ENCODE data around the gene DPH5. TPM values are rescaled to one million over a fixed set of nuclear protein-coding genes. Genes with fewer than 3 reads are reported as not detected.

The DPH5 gene
- total RNA-seq, 2 donors from 2014 or later, result 17.2 to 39.0 TPM

DNA sequence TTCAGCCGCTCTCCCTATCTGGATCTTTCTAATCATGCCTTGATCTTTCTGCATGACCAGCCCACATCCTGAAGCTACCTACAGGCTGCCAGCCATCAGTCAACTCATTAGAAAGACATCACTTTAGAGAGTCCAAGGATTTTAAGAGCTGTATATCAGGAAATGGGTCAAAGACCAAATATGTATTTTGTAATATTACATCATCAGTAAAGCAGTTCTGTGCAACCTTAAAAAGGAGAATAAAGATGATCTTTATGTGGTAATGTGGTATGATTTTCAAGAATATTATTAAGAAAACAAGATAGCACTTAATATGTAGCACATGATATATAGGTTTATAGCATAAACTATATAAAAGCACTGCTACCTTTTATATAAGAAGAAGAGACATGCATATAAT is 82.1 kb downstream of the DPH5 start:
- WGBS, result 100% methylated on average over 1 of the region's 1 CpG
- Histone ChIP-seq H3K9me3 (no peaks in the 10 kb centered on the region), H3K27ac (no peak overlapping the region), H3K4me1 (replicated peaks) (no peaks in the 10 kb centered on the region), H3K27me3 (replicated peaks; ENCODE audit: insufficient read depth) (no peaks in the 10 kb centered on the region), H3K4me3 (no peak overlapping the region), H3K36me3 (no peaks in the 10 kb centered on the region)
- DNase-seq (ENCODE audit: low spot score), result no peak
- no peak for TF ChIP-seq POLR2AphosphoS5 (IDR thresholded peaks at IDR 0.05)
- TF ChIP-seq POLR2A (IDR thresholded peaks at IDR 0.05), result no peak
- no peak for TF ChIP-seq CTCF (IDR thresholded peaks at IDR 0.05)
- intact Hi-C loops (cut with DNase I), result no loop called here

DNA sequence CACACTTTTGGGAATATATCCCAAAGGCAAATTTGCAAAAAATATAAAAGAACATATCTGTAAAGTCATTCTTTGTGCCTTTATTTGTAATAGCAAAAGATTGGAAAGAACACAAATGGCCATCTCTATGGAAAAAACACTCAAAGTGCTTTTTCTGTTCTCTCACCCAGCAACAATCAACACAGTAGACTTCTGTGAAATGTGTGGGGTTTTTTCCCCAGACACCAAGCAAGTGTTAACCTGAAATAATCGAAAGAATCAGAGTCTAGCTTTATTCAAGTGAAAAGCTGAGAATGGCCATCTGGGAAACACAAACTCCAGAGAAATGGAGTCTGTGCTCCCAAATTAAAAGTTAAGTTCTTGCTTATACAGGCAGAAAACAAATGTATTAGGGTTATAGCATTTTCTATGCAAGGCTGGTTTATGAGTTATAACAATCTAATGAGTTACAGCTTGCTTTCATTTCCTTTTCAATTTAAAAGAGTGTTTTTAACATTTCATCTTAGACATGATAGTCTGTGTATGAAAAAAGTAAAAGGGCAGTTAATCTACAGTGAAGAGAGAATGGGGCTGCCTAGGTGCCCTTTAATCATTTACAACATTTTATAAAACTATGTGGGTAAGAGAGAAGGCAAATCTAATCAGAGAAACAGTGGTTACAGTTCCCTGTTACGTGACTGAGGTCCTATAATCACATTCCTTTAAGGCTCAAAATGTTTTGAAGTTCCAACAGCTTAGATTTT is 83.1 kb downstream of the DPH5 start:
- intact Hi-C loops (cut with DNase I), result no loop called here
- 88% methylated on average over 2 of the region's 2 CpGs for WGBS
- H3K27me3 ChIP-seq (replicated peaks; ENCODE audit: insufficient read depth), result no peaks in the 10 kb centered on the region
- no peak overlapping the region for H3K27ac ChIP-seq
- H3K9me3 ChIP-seq, result no peaks in the 10 kb centered on the region
- TF ChIP-seq POLR2AphosphoS5 (IDR thresholded peaks at IDR 0.05) (no peak), POLR2A (IDR thresholded peaks at IDR 0.05) (no peak), CTCF (IDR thresholded peaks at IDR 0.05) (no peak)
- no peak overlapping the region for H3K4me3 ChIP-seq
- H3K4me1 ChIP-seq (replicated peaks), result no peaks in the 10 kb centered on the region
- DNase-seq (ENCODE audit: low spot score), result no peak
- H3K36me3 ChIP-seq, result no peaks in the 10 kb centered on the region

DNA sequence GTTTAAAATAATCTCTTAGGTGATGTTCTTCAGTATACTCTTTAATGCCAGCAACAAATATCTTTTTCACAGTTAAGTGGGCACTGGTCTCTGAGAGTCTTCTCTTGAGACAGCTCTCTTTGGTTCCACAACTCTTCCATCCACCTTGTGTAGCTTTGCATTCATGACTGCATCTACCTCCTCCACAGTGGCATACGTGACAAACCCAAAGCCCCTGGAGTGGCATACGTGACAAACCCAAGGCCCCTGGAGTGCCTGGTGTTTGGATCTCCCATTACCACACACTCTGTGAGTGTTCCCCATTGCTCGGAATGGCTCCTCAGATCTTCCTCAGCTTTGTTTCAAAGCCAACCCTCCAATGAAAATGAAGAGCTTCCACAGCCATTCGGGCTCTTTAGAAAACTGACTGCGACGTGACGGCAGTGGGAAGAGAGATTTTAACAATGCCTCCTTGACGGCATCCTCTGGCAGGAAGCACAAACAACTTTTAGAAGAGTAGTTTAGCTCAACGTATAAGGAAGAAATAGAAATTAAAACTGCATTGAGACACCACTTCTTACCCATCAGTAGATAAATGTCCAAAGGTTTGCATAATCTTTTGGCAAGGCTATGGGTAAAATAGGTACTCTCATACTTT is 83.9 kb downstream of the DPH5 start:
- H3K27me3 ChIP-seq (replicated peaks; ENCODE audit: insufficient read depth), result no peaks in the 10 kb centered on the region
- 94% methylated on average over 9 of the region's 9 CpGs for WGBS
- no peak for DNase-seq (ENCODE audit: low spot score)
- H3K27ac ChIP-seq, result no peak overlapping the region
- no peaks in the 10 kb centered on the region for H3K36me3 ChIP-seq
- intact Hi-C loops (cut with DNase I), result no loop called here
- TF ChIP-seq CTCF (IDR thresholded peaks at IDR 0.05), result no peak
- no peak for TF ChIP-seq POLR2AphosphoS5 (IDR thresholded peaks at IDR 0.05)
- TF ChIP-seq POLR2A (IDR thresholded peaks at IDR 0.05), result no peak
- no peaks in the 10 kb centered on the region for H3K9me3 ChIP-seq
- no peak overlapping the region for H3K4me3 ChIP-seq
- no peaks in the 10 kb centered on the region for H3K4me1 ChIP-seq (replicated peaks)

DNA sequence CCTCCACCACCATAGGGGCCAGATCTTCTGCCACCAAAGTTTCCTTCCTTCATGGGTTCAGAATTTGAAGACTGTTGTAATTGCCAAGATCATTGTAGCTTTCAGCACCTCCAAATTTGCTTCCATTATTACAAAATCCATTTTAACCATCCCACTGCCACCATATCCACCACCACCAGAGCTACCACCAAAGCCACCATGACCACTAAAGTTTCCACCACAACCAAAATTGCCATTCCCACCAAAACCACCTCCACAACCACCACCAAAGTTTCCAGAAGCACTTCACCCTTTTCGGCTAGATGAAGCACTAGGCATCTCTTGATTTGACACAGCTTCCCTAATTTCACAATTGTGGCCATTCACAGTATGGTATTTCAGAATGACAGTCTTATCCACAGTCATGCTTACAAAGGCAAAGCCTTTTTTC is 84.5 kb downstream of the DPH5 start:
- Histone ChIP-seq H3K27me3 (replicated peaks; ENCODE audit: insufficient read depth) (no peaks in the 10 kb centered on the region), H3K4me1 (replicated peaks) (no peaks in the 10 kb centered on the region), H3K27ac (no peak overlapping the region), H3K4me3 (no peak overlapping the region), H3K9me3 (no peaks in the 10 kb centered on the region), H3K36me3 (no peaks in the 10 kb centered on the region)
- DNase-seq (ENCODE audit: low spot score), result no peak
- no peak for TF ChIP-seq CTCF (IDR thresholded peaks at IDR 0.05)
- TF ChIP-seq POLR2A (IDR thresholded peaks at IDR 0.05), result no peak
- TF ChIP-seq POLR2AphosphoS5 (IDR thresholded peaks at IDR 0.05), result no peak
- 89% methylated on average over 1 of the region's 1 CpG for WGBS
- intact Hi-C loops (cut with DNase I), result no loop called here

Other genes with a start within 250 kb of the DPH5 start
- 10 to 100 TPM; 11.8 to 17.5 TPM for gene EXTL2, start 130.9 kb downstream of the DPH5 start, total RNA-seq
- gene SLC30A7, start 129.7 kb downstream of the DPH5 start, total RNA-seq, result 10 to 100 TPM; 19.8 to 31.0 TPM
- gene S1PR1, start 211.2 kb upstream of the DPH5 start, total RNA-seq, result 10 to 100 TPM in 1 of 2 donors, 1 to 10 TPM in 1; 9.7 to 24.2 TPM